NCI-H2107 treated with DMSO at 0.1 percent for 48 hours (cell line): ENCODE data around the gene TRIM2.

Experiments used
- DNase-seq: peaks from one replicate; lab custom pipeline; 2025; ENCODE audit not compliant: unreplicated experiment; lab: John Stamatoyannopoulos, UW

TRIM2 gene

GRCh38 chr4:153367092-153367491 is 162.8 kb downstream of the TRIM2 start:
- DNase-seq, result no peak

- DNase-seq, result no peak
These were observed 164.8 kb downstream of the TRIM2 start for GRCh38 chr4:153369021-153369420.

GRCh38 chr4:153371701-153372234 is 167.5 kb downstream of the TRIM2 start:
- DNase-seq, result no peak

- no peak for DNase-seq
These were observed 168.8 kb downstream of the TRIM2 start for GRCh38 chr4:153372967-153373562.

GRCh38 chr4:153374442-153374841 is 170.2 kb downstream of the TRIM2 start:
- DNase-seq, result no peak

GRCh38 chr4:153375303-153375702 is 171.1 kb downstream of the TRIM2 start:
- no peak for DNase-seq

GRCh38 chr4:153383131-153383530 is 178.9 kb downstream of the TRIM2 start:
- DNase-seq, result no peak

GRCh38 chr4:153384160-153384559 is 179.9 kb downstream of the TRIM2 start:
- DNase-seq, result no peak

- DNase-seq, result no peak
These were observed 181.5 kb downstream of the TRIM2 start for GRCh38 chr4:153385784-153386183.

GRCh38 chr4:153387981-153388380 is 183.7 kb downstream of the TRIM2 start:
- no peak for DNase-seq
